Measurements from ENCODE around the gene POLR2I. TPM values are rescaled to one million over a fixed set of nuclear protein-coding genes. Genes with fewer than 3 reads are reported as not detected.
"Not testable (repeated sequence)": the region's sequence is repeated elsewhere in the genome, so short reads cannot be mapped to it uniquely, and the experiment has no call there.

Gene POLR2I
- total RNA-seq, 1 donor from 2014 or later: 51.9 TPM

DNA sequence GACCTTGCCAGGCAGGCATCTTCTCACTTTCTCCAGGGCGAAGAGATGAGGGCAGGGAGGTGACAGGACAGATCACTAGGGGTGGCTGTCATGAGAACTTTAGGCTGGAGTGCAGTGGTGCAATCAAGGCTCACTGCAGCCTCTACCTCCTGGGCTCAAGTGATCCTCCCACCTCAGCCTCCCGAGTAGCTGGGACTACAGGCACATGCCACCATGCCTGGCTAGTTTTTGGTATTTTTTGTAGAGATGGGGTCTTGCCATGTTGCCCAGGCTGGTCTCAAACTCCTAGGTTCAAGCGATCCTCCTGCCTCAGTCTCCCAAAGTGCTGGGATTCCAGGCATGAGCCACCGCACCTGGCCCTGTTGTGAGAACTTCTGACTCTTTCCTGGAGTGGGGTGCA is 20.2 kb upstream of the POLR2I start:
- not testable (repeated sequence) for DNase-seq (ENCODE audit: extremely low read depth, low read depth, low spot score)

- DNase-seq (ENCODE audit: extremely low read depth, low read depth, low spot score): not testable (repeated sequence)
Observed at GRCh38 chr19:36131221-36131620, 16.5 kb upstream of the POLR2I start.

- no peak for DNase-seq (ENCODE audit: extremely low read depth, low read depth, low spot score)
Observed at GRCh38 chr19:36128392-36128736, 13.7 kb upstream of the POLR2I start.

- no peak for DNase-seq (ENCODE audit: extremely low read depth, low read depth, low spot score)
Observed at GRCh38 chr19:36125557-36125956, 10.9 kb upstream of the POLR2I start.

DNA sequence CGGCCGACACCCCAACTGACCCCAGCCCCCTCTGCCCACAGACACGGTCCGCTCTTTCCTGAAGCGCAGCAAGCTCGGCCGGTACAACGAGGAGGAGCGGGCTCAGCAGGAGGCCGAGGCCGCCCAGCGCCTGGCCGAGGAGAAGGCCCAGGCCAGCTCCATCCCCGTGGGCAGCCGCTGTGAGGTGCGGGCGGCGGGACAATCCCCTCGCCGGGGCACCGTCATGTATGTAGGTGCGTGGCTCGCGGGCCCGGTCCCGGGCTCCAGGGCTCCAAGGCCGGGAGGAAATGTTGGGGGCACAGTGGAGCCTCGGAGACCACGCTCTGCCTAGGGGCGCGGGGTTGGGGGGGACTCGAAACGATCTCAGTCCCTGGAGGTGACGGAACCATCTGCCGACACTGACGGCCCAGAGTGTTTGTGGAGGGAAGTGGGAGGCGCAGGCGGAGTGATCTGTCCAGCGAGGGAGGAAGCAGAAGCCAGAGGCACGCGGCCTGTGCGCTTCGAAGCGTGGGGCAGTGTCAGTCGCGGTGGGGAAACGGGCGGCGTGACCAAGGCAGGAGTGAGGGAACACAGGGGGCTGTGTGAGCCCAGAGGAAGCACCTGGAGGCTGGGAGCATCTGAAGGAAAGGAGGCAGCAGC is 6.9 kb upstream of the POLR2I start:
- no peak for DNase-seq (ENCODE audit: extremely low read depth, low read depth, low spot score)

- no peak for DNase-seq (ENCODE audit: extremely low read depth, low read depth, low spot score)
Observed at GRCh38 chr19:36120984-36121358, 6.3 kb upstream of the POLR2I start.

GRCh38 chr19:36120092-36120983 is 5.7 kb upstream of the POLR2I start:
- no peak for DNase-seq (ENCODE audit: extremely low read depth, low read depth, low spot score)

GRCh38 chr19:36116344-36116637 is 1.6 kb upstream of the POLR2I start:
- no peak for DNase-seq (ENCODE audit: extremely low read depth, low read depth, low spot score)

DNA sequence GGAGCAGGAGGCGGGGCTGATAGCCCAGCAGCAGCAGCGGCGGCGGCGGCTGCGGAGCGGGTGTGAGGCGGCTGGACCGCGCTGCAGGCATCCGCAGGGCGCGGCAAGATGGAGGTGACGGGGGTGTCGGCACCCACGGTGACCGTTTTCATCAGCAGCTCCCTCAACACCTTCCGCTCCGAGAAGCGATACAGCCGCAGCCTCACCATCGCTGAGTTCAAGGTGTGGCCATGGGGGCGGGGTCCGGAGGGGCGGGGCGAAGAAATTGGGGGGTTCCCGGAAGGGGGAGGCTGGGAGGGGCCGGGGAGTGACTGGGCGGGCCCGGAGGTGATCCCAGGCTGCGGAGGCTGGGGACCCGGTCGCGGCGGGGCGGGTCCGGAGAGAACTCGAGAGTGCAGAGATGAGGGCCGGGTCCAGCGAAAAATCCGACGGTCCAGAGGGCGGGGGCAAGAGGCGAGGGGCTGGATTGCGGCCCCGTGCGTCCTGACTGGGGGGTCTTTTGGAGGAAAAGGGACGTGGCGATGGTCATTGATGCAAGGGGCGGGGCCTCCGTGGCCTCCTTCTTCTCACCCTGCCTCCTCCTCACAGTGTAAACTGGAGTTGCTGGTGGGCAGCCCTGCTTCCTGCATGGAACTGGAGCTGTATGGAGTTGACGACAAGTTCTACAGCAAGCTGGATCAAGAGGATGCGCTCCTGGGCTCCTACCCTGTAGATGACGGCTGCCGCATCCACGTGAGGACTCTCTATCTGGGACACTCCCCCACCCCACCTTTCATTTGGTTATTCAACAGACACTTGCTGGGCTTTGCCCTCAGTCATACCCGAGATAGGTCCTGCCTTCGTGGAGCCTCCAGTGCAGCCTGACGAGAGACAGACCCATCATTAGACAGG is 1.0 kb upstream of the POLR2I start, which contains the start of gene TBCB:
Gene TBCB (plus strand): TSS at position 16 of the 891 bp plus-strand sequence. CDS start 93 bp downstream, at position 109.
- no peak for DNase-seq (ENCODE audit: extremely low read depth, low read depth, low spot score)

- DNase-seq (ENCODE audit: extremely low read depth, low read depth, low spot score): no peak
Observed at GRCh38 chr19:36113894-36114720, 568 bp downstream of the POLR2I start.

- no peak for DNase-seq (ENCODE audit: extremely low read depth, low read depth, low spot score)
Observed at GRCh38 chr19:36113425-36113824, 1.2 kb downstream of the POLR2I start.

DNA sequence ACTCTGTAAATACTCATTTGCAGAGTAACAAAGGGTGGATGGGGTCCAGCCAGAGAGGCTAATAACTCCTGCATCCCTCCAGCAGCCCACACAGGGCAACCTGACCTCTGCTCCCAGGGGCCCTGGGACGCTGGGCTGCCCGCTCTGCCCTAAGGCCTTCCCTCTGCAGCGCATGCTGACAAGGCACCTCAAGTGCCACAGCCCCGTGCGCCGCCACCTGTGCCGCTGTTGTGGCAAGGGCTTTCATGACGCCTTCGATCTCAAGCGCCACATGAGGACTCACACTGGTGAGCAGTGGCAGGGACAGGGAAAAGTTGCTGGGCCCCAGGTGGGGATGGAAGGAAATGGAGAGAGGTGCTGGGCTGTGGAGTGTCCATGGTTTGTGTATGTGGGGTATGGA is 2.0 kb downstream of the POLR2I start:
- DNase-seq (ENCODE audit: extremely low read depth, low read depth, low spot score): no peak

GRCh38 chr19:36111200-36111539 is 3.5 kb downstream of the POLR2I start:
- no peak for DNase-seq (ENCODE audit: extremely low read depth, low read depth, low spot score)

- DNase-seq (ENCODE audit: extremely low read depth, low read depth, low spot score): no peak
Observed at GRCh38 chr19:36110487-36111199, 4.0 kb downstream of the POLR2I start, which contains the start of gene OVOL3. OVOL3 (plus strand) TSS chr19:36111143; CDS start chr19:36111203, 60 bp downstream.

DNA sequence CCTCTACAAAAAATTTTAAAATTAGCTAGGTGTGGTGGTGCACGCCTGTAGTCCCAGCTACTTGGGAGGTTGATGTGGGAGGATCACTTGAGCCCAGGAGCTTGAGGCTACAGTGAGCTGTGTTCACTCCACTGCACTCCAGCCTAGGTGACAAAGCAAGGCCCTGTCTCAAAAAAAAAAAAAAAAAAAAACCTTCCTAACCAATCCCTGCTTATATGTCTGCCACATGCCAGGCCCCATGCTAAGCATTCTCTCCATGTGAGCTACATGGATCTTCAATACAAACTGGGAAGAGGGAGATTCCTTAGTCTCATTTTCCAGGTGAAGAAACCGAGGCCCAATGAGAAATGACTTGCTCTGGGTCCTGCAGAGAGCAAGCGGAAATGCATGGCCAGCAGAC is 6.0 kb downstream of the POLR2I start:
- DNase-seq (ENCODE audit: extremely low read depth, low read depth, low spot score): no peak

DNA sequence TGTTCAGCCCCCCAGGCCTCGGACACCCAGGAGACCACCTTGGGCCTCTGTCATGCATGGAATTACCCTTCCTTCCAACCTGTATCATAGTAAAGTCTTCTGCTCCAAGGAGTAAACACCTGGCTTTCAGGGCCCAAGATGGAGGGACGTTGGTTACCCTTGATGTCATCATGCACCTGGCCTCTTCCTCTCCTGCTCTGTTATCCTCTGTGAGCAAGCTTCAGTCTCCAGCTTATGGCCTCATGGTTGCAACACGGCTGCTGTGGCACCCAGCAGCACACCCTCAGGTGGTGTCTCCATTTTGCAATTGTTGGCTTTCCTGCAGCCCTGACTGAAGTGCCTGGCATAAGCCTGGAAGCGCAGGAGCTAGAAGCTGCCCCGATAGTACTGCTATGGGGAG is 7.7 kb downstream of the POLR2I start:
- no peak for DNase-seq (ENCODE audit: extremely low read depth, low read depth, low spot score)

DNA sequence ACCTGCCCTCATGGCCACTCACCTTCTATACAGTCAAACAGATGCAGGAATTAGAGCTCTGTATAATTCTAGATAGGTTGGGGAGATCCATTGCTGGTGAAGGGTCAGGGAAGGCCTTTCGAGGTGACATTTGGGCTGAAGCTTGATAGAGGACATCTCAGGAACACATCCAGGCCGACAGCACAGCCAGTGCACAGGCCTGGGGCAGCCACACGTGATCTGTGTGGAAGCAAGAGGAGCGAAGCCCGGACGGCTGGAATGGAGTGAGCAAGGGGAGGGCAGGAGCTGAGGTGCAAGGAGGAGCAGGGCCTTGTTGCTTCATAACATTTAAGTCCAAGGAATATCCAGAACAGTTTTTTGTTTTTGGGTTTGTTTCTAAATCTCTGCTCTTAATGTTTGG is 8.2 kb downstream of the POLR2I start:
- DNase-seq (ENCODE audit: extremely low read depth, low read depth, low spot score): no peak

- no peak for DNase-seq (ENCODE audit: extremely low read depth, low read depth, low spot score)
Observed at GRCh38 chr19:36103842-36104552, 10.7 kb downstream of the POLR2I start.

- DNase-seq (ENCODE audit: extremely low read depth, low read depth, low spot score): no peak
Observed at GRCh38 chr19:36103040-36103626, 11.5 kb downstream of the POLR2I start.

Data from glomerular endothelial cell (primary cell).